K562 (cell line): ENCODE measurements around the gene DDC. TPM values are rescaled to one million over a fixed set of nuclear protein-coding genes. Genes with fewer than 3 reads are reported as not detected.

ENCODE experiments used
- ARID3A ChIP-seq: IDR thresholded peaks from 2 replicates; pipeline ENCODE4 v1.6.1; 2012; ENCODE audit warnings: low read depth, low read length, improper control_type of control experiment, borderline replicate concordance
- CXXC5 ChIP-seq: fragments of 250-450 bp; sonication (Bioruptor Pico); IDR thresholded peaks from 2 replicates; pipeline ENCODE4 v1.8.0; 2022; ENCODE audit warnings: inconsistent platforms, mild to moderate bottlenecking, moderate library complexity
- NONO ChIP-seq, 2 experiments: fragments of 200-400 bp in 1 of 2; fragments of 450-650 bp in 1 of 2; formaldehyde crosslinking in 1 of 2; IDR thresholded peaks; 2 replicates each; pipeline ENCODE4 v1.6.1; 2017; ENCODE audit warnings: low read depth in 2 of 2, mild to moderate bottlenecking in 2 of 2, moderate library complexity in 2 of 2, low read length in 1 of 2
- PRDM10 ChIP-seq: fragments of 450-650 bp; IDR thresholded peaks from 2 replicates; pipeline ENCODE4 v1.6.1; 2018; ENCODE audit not compliant: partially characterized antibody
- STAT5A ChIP-seq: IDR thresholded peaks from 2 replicates; pipeline ENCODE4 v1.6.1; 2012; ENCODE audit warnings: low read length, inconsistent platforms, borderline replicate concordance
- THRB ChIP-seq: fragments of 450-650 bp; formaldehyde crosslinking; conservative IDR thresholded peaks from 2 replicates; pipeline ENCODE4 v1.4.0; 2022; ENCODE audit warnings: mild to moderate bottlenecking, missing genetic modification characterization
- ZNF175 ChIP-seq: fragments of 200-800 bp; sonication (Bioruptor generic); IDR thresholded peaks from 2 replicates; pipeline ENCODE4 v1.6.1; 2016; ENCODE audit warnings: low read depth, mild to moderate bottlenecking, missing genetic modification characterization, missing compliant biosample characterization
- ZNF592 ChIP-seq: fragments of 450-650 bp; IDR thresholded peaks from 2 replicates; pipeline ENCODE4 v1.6.1; 2017; ENCODE audit warnings: antibody characterized with exemption, mild to moderate bottlenecking
- polyA plus RNA-seq, 8 experiments: library from polyadenylated mRNA; depleted of rRNA in 4 of 8; stranded (reverse) in 5 of 8; unstranded in 3 of 8; fragments of >200 nt; fragmentation: Nextera tagmentation in 2 of 8; fragmentation: Illumina TruSeq in 1 of 8; extraction: Ambion mirVana in 2 of 8; extraction: Trizol in 1 of 8; gene quantifications; 2 replicates each; pipeline versions ENCODE4 v1.2.1 to v1.2.3, GENCODE V29; 2011 to 2014; ENCODE audit warnings: inconsistent platforms in 1 of 8, missing spikeins in 1 of 8
- total RNA-seq, 7 experiments: library from RNA; depleted of rRNA in 6 of 7; stranded (reverse); fragments of >200 nt in 6 of 7; fragmentation: Illumina TruSeq in 2 of 7; extraction: Trizol in 2 of 7; gene quantifications; 2 replicates each; pipeline versions ENCODE4 v1.2.1 to v1.2.3, GENCODE V29; 2011 to 2021; ENCODE audit warnings: low replicate concordance in 1 of 7

Gene DDC
- total and polyA plus RNA-seq, 9 of the 15 experiments (the other 6 are each of a cell fraction or from before 2014, with no cell fraction given): not detected

DNA sequence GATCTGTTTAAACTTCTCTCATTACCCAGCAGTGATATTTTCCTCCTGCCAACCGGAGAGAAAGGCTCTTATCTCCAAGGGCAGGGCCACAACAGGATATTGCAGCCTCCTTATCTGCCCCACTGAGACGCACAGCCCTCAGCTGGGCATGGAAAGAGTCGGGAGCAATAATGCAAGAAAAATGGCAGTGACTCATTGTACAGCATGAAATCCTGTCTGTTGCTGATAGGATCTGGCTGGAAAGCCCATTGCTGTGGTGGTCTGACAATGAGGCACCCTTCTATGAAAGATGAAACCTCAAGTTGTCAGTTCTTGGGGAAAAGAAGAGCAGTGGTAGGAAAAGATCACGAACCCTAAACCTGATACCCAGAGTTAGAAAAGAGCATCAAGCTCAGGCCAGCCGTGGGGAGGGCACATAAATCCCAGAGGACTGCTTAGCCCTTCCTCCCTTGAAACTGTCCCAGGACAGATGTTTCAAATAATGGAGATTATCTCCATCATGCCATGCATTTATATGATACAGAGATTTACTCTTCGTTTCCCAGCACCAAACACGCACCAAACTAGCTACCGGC, 68.0 kb downstream of the DDC start (continued):
- TF ChIP-seq ZNF175 (CRISPR knock-in tag) (peak; percentile 83; the same call in 1 of the 2 replicates), ZNF592 (peak; percentile 0; the same call in 1 of the 2 replicates), CXXC5 (CRISPR knock-in tag) (peak; percentile 87), NONO (IDR thresholded peaks at IDR 0.05; ENCODE audit: low read depth in 2 of 2, low read length in 1 of 2) (peak in 1 of 2 experiments; percentile 83; a peak in 1 of 4 replicates), PRDM10 (peak; percentile 11), STAT5A (peak; percentile 88), THRB (CRISPR knock-in tag) (peak; percentile 83; the same call in 1 of the 2 replicates), ARID3A (peak; percentile 82; the same call in 1 of the 2 replicates)
